Esophagus muscularis mucosa (tissue), 4 donors: ENCODE measurements around the gene PTAR1. TPM values are rescaled to one million over a fixed set of nuclear protein-coding genes. Genes with fewer than 3 reads are reported as not detected.

Experiments
- DNase-seq: peaks from one replicate; pipeline ENCODE4 v3.0.0-alpha.2; 2017; ENCODE audit errors: extremely low spot score
- H3K27ac ChIP-seq, 4 donors: fragments of 200-600 bp; sonication (generic); replicated peaks in 1 of 4; 1 replicate in 3 of 4; 2 replicates in 1 of 4; pipeline ENCODE4 v1.5.1; 2016 to 2019; ENCODE audit warnings: mild to moderate bottlenecking in 1 of 4
- H3K27me3 ChIP-seq, 4 donors: fragments of 200-600 bp; sonication (generic); one replicate each; pipeline versions ENCODE4 v1.5.1 to v1.6.0; 2016 to 2019
- H3K36me3 ChIP-seq, 4 donors: fragments of 200-600 bp; sonication (generic); one replicate each; pipeline ENCODE4 v1.5.1; 2016 to 2019
- H3K4me1 ChIP-seq, 4 donors: fragments of 200-600 bp; sonication (generic); one replicate each; pipeline ENCODE4 v1.5.1; 2016 to 2019
- H3K4me3 ChIP-seq, 4 donors: fragments of 200-600 bp; sonication (generic); 1 replicate in 2 of 4; 2 replicates in 2 of 4; pipeline ENCODE4 v1.5.1; 2016 to 2019; ENCODE audit warnings: mild to moderate bottlenecking in 4 of 4, moderate library complexity in 1 of 4
- H3K9me3 ChIP-seq, 4 donors: fragments of 200-600 bp; sonication (generic); 1 replicate in 3 of 4; 2 replicates in 1 of 4; pipeline ENCODE4 v1.5.1; 2016 to 2019
- CTCF ChIP-seq, 3 experiments: fragments of 200-600 bp in 2 of 3; fragments of 450-650 bp in 1 of 3; sonication (generic) in 2 of 3; IDR thresholded peaks; one replicate each; pipeline ENCODE4 v1.5.1; 2017 to 2019; ENCODE audit warnings: antibody characterized with exemption in 3 of 3, mild to moderate bottlenecking in 2 of 3, moderate library complexity in 1 of 3
- EP300 ChIP-seq: sonication (generic); formaldehyde crosslinking; IDR thresholded peaks from one replicate; pipeline ENCODE4 v1.6.1; 2017; ENCODE audit warnings: antibody characterized with exemption
- POLR2A ChIP-seq: fragments of 450-650 bp; IDR thresholded peaks from one replicate; pipeline ENCODE4 v1.6.1; 2017; ENCODE audit warnings: antibody characterized with exemption, moderate library complexity, mild to moderate bottlenecking, low read depth
- POLR2AphosphoS5 ChIP-seq, 2 donors: sonication (generic); formaldehyde crosslinking; IDR thresholded peaks; one replicate each; pipeline ENCODE4 v1.6.1; 2017; ENCODE audit warnings: antibody characterized with exemption in 2 of 2
- WGBS: methylation state at CpG from one replicate; pipeline ENCODE4 v1.1.5; 2018; 5-methylcytosine and 5-hydroxymethylcytosine counted together
- intact Hi-C: fragments of 100-400 bp; cut with DNase I; formaldehyde crosslinking; loops from one replicate; pipeline ENCODE4 v1.15.1; 2023
- total RNA-seq, 4 donors: library from RNA; depleted of rRNA; stranded (reverse); fragments of >200 nt; gene quantifications; one replicate each; pipeline versions ENCODE4 v1.1.0 to v1.2.1, GENCODE V29; 2016

PTAR1 gene
- total RNA-seq, 4 donors from 2014 or later: 47.7 to 68.5 (median 49.7) TPM

- WGBS: 82% methylated on average over 2 of the region's 2 CpGs
- Histone ChIP-seq H3K4me1 (no peaks in the 10 kb centered on the region), H3K27ac (no peak overlapping the region), H3K4me3 (no peak overlapping the region), H3K9me3 (no peaks in the 10 kb centered on the region), H3K27me3 (no peaks in the 10 kb centered on the region), H3K36me3 (no peaks in the 10 kb centered on the region)
- intact Hi-C loops: no loop called here
- no peak for DNase-seq
- TF ChIP-seq CTCF (IDR thresholded peaks at IDR 0.05) (no peak), EP300 (no peak), POLR2AphosphoS5 (IDR thresholded peaks at IDR 0.05) (no peak), POLR2A (no peak)
Observed at GRCh38 chr9:69660304-69660703, 99.5 kb downstream of the PTAR1 start.

Other genes with a start within 250 kb of the PTAR1 start
- gene APBA1, start 87.6 kb downstream of the PTAR1 start, total RNA-seq: 1 to 10 TPM; 3.3 to 9.7 (median 5.2) TPM
- gene CFAP95, start 60.8 kb upstream of the PTAR1 start, total RNA-seq: not detected